Keratinocyte (primary cell): ENCODE results near the gene BICDL1.

Experiments
- CTCF ChIP-seq, 3 experiments: IDR thresholded peaks in 1 of 3; conservative IDR thresholded peaks in 1 of 3; optimal IDR thresholded peaks in 1 of 3; 2 replicates in 2 of 3; 3 replicates in 1 of 3; pipeline versions ENCODE3 to v1.5.1; 2011; ENCODE audit warnings: low read length in 3 of 3, mild to moderate bottlenecking in 3 of 3, moderate library complexity in 2 of 3, control low read depth in 1 of 3, inconsistent platforms in 1 of 3; ENCODE audit not compliant: insufficient read depth in 2 of 3; ENCODE audit errors: extremely low read depth in 1 of 3
- EZH2 ChIP-seq: IDR thresholded peaks from one replicate; pipeline ENCODE4 v1.6.1; 2012; ENCODE audit warnings: inconsistent platforms, mild to moderate bottlenecking, low read length, moderate library complexity

DNA sequence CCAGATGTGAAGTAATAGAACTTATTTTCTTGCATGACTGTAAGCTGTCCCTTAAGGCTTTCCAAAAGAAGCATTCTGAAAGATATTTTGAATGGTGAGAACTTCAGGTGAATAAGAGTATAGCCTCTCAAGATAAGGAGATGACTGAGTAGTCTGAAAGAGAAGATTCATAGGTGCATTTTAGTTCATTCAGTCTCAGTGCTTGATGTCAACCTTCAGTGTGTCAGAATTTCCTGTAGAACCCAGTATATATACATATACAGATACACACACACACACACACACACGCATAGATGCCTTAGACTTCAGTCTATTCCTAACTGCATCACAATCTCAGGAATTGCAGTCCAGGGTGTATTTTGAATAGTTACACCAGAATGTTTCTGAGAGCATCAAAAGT lies 7.4 kb downstream of the BICDL1 start:
- no peak for TF ChIP-seq CTCF (optimal IDR thresholded peaks at IDR 0.05 in 1 of 3, IDR thresholded peaks at IDR 0.05 in 1 of 3, conservative IDR thresholded peaks at IDR 0.05 in 1 of 3; ENCODE audit: extremely low read depth in 1 of 3, insufficient read depth in 2 of 3, low read length in 3 of 3)
- TF ChIP-seq EZH2, result no peak
